GM21528 (cell line): Measurements from ENCODE around the gene FOXD4L1.
"Not testable (repeated sequence)": the region's sequence is repeated elsewhere in the genome, so short reads cannot be mapped to it uniquely, and the experiment has no call there.

ENCODE experiments used
- ATAC-seq: cut with Tn5 transposase; IDR thresholded peaks from one replicate; pipeline ENCODE4 v1.9.1; 2021; ENCODE audit warnings: mild to moderate bottlenecking, moderate library complexity; ENCODE audit not compliant: unreplicated experiment, low FRiP score

FOXD4L1 gene

DNA sequence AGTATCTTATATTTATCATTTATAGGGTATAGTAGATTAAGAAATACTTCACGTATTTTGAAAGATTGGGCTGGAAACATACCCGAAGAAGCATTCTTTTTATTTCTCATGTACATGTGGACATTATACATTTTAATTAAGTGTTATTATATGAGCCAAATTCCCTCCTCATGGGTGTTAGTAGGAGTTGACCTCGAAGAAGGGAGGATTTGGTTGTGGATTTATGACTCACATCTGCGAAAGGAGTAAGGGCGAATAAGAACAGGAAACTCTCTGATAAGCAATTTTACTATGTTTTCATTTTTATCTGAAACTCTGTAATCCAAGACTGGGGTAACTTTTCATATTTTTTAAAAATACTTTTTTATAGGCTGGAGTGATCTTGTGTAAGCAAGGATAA, 23.0 kb downstream of the FOXD4L1 start:
- ATAC-seq = not testable (repeated sequence)

DNA sequence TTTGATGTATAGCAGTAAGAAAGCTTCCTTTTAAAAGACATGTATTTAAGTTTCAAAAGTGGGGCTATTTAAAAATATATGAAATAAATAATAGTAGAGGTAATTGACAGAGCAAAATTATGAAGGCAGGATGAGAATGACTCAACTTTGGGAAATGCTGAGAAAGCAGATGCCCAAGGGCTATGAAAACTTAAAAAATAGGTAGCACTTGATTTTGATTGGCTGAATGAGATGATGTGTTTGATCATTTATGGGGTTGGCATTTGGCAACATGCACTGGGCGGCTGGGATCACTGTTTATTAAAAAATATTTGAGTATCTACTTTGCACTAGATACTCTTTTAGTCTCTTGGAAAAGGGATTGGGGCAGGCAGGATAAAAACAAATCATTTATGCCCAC, 26.5 kb downstream of the FOXD4L1 start:
- ATAC-seq = not testable (repeated sequence)

DNA sequence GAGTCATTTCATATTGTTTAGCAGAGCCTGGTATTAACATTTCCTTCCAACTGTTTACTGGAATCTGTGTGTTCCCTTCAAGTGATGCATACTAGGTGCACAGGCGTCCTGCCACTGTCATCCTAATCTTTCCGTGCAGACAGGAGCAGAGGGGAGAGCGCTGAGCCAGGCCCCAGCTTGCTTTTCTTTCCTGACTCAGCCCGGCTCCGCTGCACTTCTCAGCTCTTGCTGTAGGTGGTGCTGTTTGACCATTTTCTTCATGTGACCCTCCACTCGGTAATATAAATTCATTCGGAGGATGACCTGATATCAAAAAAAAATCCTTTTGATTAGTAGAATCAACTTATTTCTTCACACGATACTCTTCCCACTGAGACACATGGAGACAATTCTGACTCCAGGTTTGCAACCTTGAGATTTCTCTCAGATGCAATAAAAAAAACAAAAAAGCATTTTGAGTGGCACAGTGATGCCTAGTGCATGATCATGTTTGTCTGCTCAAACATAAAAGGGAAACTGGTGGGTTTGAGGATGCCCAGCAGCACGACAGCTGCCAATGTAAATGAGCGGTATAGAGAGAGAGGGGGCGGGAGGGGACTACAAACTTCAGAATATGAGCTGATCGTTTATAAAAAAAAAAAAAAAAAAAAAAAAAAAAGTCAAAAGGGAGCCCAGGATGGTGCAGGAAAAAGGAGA, 29.0 kb downstream of the FOXD4L1 start:
- not testable (repeated sequence) for ATAC-seq

- ATAC-seq = not testable (repeated sequence)
Measured at GRCh38 chr2:113528126-113528525, 29.7 kb downstream of the FOXD4L1 start.

DNA sequence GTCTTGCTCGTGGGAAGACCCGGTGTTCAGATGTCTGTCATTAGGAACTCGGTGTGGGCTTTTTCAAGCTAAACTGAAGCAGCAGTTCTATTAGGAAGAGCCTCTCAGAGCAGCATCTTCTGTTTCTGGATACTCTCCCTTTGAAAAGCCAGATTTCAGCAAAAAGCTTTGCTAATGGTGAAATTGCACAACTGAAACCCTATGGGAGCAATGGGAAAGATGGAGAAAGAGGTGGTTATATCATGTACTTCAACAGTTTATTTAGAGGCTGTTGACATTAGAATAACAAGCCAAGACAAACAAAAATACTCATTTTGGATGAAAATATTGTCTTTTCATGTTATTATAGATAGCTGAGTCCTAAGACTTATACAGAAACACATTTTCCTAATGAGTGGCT, 30.4 kb downstream of the FOXD4L1 start:
- ATAC-seq = not testable (repeated sequence)

GRCh38 chr2:113532991-113533390, 34.5 kb downstream of the FOXD4L1 start:
- not testable (repeated sequence) for ATAC-seq

GRCh38 chr2:113536573-113536972, 38.1 kb downstream of the FOXD4L1 start:
- ATAC-seq = not testable (repeated sequence)

DNA sequence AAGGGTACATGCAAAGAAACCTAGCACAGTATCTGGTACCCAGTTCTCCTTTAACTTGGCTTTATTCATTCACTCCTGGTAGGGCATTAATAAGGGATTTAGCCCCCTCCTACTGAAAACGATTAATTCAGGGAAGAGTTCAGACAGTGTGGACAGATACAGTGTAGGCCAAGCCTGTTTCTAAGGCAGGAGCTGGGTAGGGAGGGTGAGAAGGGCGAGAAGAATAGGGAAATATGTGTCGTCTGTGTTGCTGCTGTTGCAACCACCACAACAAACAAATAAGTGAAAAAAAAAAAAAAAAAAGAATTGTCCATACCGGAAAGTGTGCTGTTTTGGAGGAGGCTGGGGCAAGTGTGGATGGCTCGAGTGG, 42.4 kb downstream of the FOXD4L1 start:
- not testable (repeated sequence) for ATAC-seq

DNA sequence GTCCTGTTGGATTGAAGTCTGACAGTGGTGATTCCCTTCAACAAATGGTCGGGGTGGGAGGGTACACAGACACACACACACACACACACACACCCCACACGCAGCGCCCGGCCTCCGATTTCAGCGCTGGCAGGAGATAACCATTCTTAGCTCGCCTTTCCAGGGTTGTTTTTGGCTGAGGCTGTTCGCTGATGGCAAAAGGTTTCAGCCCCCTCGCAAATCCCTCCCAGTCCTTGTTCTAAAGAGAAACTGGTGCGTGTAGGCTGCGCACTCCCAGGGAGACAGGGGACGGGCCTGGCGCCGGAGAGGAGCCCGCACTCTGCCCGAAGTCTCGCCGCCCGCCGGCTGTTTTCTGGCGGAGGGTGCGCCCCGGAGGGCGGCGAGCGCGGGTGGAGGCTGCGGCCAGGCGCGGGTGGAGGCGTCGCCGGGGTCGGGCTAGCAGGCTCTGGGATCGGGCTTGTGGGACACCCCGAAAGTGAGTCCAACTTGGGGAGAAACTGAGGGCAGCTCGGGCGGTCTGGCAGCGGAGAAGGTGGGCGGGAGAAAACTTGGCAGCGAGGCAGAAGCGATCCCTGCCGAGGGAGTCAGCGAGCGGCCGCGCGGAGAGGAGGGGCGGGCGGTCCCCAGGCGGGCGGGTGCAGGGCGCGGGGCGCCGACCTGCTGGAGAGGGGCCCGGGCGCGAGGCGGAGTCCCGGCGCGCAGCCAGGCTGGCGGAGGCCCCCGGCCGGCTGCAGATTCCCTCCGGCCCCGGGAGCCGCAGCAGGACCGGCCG, 42.9 kb downstream of the FOXD4L1 start:
- ATAC-seq = not testable (repeated sequence)

GRCh38 chr2:113541976-113542485, 43.6 kb downstream of the FOXD4L1 start:
- not testable (repeated sequence) for ATAC-seq

DNA sequence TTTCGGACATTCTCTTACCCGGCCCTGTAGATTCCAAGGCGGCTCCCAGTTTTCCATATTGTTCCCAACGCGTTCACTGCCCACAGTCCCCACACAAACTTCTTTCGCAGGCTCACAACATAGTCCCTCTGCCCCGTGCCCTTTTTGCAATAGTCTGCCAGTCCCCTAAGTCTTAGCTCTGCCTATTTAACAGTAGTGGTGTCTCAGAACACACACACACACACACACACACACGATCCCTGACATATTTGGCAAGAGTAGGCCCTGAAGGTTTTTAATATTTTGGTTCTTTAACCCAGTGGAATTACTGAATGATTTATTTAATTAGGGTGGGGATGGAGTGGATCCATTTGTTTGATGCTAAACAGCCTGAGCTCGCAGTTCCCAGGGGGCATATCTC, 44.1 kb downstream of the FOXD4L1 start:
- ATAC-seq = not testable (repeated sequence)
